ENCODE data around the gene OLFM4.

Gene OLFM4

GRCh38 chr13:53058065-53058679, 29.6 kb downstream of the OLFM4 start:
- no peak for DNase-seq (ENCODE audit: low read depth)
- no peak overlapping the region for H3K4me3 ChIP-seq (ENCODE audit: low read depth, low read length)

DNA sequence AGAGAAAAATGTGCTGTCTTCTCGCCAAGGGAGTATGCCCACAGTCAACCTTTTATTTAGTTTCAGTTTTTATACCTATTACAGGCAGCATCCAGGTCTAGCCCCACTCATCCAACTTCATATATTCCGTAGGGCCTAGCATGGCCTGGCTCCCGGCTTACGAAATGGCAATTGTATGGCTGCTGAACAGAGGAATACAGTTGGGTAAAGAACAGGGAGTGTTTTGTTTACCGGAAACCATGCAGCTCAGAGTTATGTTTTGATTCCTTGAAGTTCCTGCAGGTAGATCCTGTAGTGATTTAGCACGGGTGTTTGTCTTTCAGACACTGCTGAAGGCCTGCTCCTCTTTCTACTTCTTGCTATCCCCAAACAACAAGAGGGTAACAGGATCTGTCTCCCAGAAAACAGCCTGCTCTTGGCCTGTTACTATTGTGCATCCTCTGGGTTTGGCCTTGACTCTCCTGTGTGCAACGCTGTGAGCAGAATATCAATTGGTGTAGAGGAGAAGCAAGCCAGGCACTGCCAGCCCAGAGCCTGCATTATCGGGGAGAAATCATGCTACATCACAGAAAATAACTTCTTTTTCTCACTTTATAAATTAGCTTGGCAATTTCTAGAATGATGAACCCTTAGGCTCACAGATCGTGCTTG, 32.4 kb downstream of the OLFM4 start:
- no peak for DNase-seq (ENCODE audit: low read depth)
- no peak overlapping the region for H3K4me3 ChIP-seq (ENCODE audit: low read depth, low read length)

DNA sequence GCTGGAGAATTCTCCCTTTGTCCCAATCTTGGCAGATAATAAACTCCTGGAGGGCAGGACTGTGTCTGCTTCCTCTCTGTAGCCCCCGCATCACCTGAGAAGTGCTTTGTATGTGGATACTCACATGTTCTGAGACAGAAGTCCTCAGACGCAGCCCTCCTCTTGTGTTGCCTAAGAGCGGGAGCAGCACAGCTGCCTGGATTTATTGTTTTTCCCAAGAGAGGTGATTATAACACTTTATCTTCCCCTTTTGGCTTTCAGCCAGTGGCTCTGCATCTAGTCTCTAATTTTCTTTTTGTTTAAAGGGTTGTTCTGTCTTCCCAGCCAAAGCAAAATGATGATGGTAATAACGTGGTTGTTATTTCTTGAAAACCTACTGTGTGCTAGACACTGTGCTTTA, 36.1 kb downstream of the OLFM4 start:
- peak; percentile 1 for DNase-seq (ENCODE audit: low read depth)
- H3K4me3 ChIP-seq (ENCODE audit: low read depth, low read length) = no peak overlapping the region

DNA sequence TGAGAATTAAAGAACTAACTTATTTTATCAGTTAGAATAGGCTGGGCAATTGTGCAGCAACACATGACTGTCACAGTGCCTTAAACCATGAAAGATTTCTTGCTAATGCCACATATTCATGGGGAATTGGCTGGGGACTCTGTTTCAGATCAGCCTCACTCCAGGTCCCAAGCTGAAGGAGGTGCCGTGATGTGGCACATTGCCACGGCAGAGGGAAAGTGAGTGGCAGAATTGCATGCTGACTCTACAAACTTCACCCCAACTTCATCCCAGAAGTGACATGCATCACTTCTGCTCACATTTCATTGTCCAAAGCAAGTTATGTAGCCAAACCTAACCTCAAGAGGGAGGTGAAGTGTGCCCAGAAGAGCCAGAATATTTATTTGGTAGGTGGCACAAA, 37.8 kb downstream of the OLFM4 start:
- no peak for DNase-seq (ENCODE audit: low read depth)
- no peak overlapping the region for H3K4me3 ChIP-seq (ENCODE audit: low read depth, low read length)

- no peak for DNase-seq (ENCODE audit: low read depth)
- H3K4me3 ChIP-seq (ENCODE audit: low read depth, low read length) = no peak overlapping the region
These were observed 40.2 kb downstream of the OLFM4 start for GRCh38 chr13:53068585-53069520.

GRCh38 chr13:53069800-53070199, 41.2 kb downstream of the OLFM4 start:
- H3K4me3 ChIP-seq (ENCODE audit: low read depth, low read length) = no peak overlapping the region
- DNase-seq (ENCODE audit: low read depth) = no peak

- no peak overlapping the region for H3K4me3 ChIP-seq (ENCODE audit: low read depth, low read length)
- no peak for DNase-seq (ENCODE audit: low read depth)
These were observed 45.1 kb downstream of the OLFM4 start for GRCh38 chr13:53073711-53074110.

GRCh38 chr13:53074114-53074513, 45.5 kb downstream of the OLFM4 start:
- DNase-seq (ENCODE audit: low read depth) = no peak
- no peak overlapping the region for H3K4me3 ChIP-seq (ENCODE audit: low read depth, low read length)

DNA sequence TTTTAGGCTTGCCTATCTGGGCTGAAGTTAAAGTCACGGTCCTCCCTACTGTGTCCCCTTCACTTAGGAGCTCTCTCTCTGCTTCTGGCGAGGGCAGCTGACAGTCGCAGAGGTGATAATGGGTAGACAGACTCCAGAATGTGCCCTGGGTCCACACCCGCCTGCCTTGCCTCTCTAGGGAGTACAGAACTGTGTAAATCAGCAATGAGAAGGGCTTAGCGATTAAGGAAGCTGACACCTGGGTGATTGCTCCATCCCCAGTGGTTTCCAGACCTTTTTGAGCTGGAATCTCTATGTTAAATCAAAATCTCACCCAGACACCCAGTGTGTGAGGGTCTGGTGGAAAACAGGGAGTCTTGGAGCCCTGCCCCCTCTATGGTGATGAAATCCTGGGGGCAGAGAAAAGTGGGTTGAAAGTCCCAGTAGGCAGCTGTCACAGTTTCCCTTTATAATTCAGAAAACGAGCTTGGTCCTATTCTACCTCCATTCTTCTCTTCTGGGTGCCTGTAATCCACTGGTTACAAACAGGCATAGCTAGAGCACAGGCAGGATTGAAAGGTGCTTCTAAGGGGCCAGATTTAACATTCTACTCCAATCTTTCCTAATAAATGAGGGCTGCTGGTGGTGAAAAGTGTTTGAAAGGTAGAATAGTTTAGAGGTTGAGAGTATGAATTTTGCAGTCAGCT, 46.9 kb downstream of the OLFM4 start:
- DNase-seq (ENCODE audit: low read depth) = no peak
- H3K4me3 ChIP-seq (ENCODE audit: low read depth, low read length) = no peak overlapping the region

GRCh38 chr13:53079691-53080090, 51.1 kb downstream of the OLFM4 start:
- H3K4me3 ChIP-seq (ENCODE audit: low read depth, low read length) = no peak overlapping the region

DNA sequence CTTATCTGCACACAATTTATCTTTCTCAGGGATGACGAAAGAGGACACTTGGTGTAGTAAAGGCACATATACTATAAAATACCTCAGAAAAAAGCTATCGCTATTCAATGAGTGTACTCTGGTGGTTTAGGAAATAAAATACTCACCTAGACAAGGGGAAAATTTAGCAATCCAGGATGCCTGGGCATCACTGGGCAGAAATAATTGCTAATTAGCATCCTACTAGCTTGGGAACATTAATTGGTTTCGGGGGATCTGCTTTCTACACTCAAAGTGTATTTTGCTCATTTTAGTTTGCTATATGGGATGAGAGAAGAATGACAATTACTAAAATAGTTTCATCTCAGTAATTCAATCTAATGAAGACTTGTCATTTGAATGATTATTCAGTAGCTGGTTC, 60.3 kb downstream of the OLFM4 start:
- H3K4me3 ChIP-seq (ENCODE audit: low read depth, low read length) = no peak overlapping the region
- no peak for DNase-seq (ENCODE audit: low read depth)

More at GRCh38 chr13:53079691-53080090, 51.1 kb downstream of the OLFM4 start:
- DNase-seq (ENCODE audit: low read depth) = no peak

- H3K4me3 ChIP-seq (ENCODE audit: low read depth, low read length) = no peak overlapping the region
- DNase-seq (ENCODE audit: low read depth) = no peak
These were observed 61.3 kb downstream of the OLFM4 start for GRCh38 chr13:53089951-53090350.

DNA sequence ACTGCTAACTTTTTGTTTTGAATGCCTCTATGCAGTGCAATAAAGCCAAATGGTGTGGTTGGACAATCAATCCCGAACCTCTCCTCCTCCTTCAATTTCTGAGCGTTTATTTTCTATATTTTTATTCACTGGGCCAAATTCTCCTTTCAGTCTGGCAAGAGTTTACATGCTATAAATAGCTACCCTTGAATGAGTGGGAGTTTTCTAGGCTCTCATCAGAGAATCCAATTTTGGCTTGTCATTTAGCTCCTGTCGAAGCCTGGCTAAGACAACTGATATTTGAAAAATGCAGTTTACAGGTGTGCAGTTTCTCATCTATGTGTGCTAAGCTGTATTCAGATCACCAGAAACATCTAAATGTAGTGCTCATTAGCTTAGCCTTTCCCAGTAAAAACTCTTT, 61.8 kb downstream of the OLFM4 start:
- no peak overlapping the region for H3K4me3 ChIP-seq (ENCODE audit: low read depth, low read length)
- DNase-seq (ENCODE audit: low read depth) = no peak

DNA sequence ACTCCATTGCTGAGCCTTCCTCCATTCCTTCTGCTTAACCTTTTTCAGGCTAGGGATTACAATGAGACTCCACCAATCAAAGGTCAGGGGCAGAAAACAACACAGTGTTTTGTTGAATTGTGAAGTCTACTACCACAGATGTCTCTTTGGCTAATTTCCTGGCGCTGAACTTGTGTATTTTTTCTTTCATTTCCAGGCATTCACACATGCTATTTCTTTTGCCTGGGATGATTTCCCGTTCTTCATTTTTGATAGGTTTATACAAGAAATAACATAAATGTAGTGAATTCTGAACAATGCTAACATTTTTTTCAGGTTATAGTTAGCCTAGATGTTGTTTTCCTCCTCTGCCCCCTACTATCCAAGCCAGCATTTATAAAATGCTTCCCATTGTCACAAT, 64.3 kb downstream of the OLFM4 start:
- no peak for DNase-seq (ENCODE audit: low read depth)
- no peak overlapping the region for H3K4me3 ChIP-seq (ENCODE audit: low read depth, low read length)

GRCh38 chr13:53098455-53098854, 69.8 kb downstream of the OLFM4 start:
- no peak overlapping the region for H3K4me3 ChIP-seq (ENCODE audit: low read depth, low read length)
- no peak for DNase-seq (ENCODE audit: low read depth)

GRCh38 chr13:53100394-53101063, 71.9 kb downstream of the OLFM4 start:
- no peak overlapping the region for H3K4me3 ChIP-seq (ENCODE audit: low read depth, low read length)
- no peak for DNase-seq (ENCODE audit: low read depth)

Data from skeletal muscle cell (primary cell).